Upper lobe of left lung (tissue), 4 donors: ENCODE data around the gene FGF13.

Source experiments
- EP300 ChIP-seq, 4 donors: sonication (generic); formaldehyde crosslinking; IDR thresholded peaks; one replicate each; pipeline ENCODE4 v1.5.1; 2017; ENCODE audit warnings: antibody characterized with exemption in 4 of 4, control low read depth in 2 of 4
- POLR2A ChIP-seq, 4 donors: fragments of 450-650 bp; IDR thresholded peaks; one replicate each; pipeline ENCODE4 v1.5.1; 2016 to 2017; ENCODE audit warnings: antibody characterized with exemption in 4 of 4, mild to moderate bottlenecking in 2 of 4
- TF ChIP-seq, protein P1 (sequence below), 6 experiments: fragments of 450-650 bp in 4 of 6; fragments of 200-600 bp in 2 of 6; sonication (generic) in 2 of 6; IDR thresholded peaks; one replicate each; pipeline ENCODE4 v1.5.1; 2016 to 2019; ENCODE audit warnings: antibody characterized with exemption in 6 of 6

DNA sequence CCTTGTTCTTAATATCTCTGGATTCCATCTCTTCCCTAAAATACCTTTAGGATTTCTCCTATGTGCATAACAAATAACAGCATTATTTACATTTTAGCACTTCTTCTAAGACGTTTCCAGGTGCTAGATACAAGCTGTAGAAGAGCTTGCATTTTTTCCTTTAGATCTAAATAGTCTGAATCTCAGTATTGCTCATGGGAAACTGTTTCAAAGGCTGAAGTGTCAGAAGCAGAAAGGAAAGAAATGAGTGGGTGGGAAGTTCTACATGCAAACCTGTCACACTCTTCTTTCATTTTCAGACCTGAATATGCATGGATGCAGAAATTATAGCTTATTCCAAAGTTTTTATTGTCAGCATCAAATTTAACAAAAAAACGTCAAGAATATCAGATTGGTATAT is 41.8 kb downstream of the FGF13 start:
- no peak for TF ChIP-seq POLR2A (IDR thresholded peaks at IDR 0.05)
- TF ChIP-seq, protein P1, sequence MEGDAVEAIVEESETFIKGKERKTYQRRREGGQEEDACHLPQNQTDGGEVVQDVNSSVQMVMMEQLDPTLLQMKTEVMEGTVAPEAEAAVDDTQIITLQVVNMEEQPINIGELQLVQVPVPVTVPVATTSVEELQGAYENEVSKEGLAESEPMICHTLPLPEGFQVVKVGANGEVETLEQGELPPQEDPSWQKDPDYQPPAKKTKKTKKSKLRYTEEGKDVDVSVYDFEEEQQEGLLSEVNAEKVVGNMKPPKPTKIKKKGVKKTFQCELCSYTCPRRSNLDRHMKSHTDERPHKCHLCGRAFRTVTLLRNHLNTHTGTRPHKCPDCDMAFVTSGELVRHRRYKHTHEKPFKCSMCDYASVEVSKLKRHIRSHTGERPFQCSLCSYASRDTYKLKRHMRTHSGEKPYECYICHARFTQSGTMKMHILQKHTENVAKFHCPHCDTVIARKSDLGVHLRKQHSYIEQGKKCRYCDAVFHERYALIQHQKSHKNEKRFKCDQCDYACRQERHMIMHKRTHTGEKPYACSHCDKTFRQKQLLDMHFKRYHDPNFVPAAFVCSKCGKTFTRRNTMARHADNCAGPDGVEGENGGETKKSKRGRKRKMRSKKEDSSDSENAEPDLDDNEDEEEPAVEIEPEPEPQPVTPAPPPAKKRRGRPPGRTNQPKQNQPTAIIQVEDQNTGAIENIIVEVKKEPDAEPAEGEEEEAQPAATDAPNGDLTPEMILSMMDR (IDR thresholded peaks at IDR 0.05), result no peak
- TF ChIP-seq EP300 (IDR thresholded peaks at IDR 0.05), result no peak
